Stimulated activated CD4-positive, alpha-beta T cell treated with anti-CD3 and anti-CD28 coated beads, Interleukin-2, amount 100 ng/mL, for 4 hours (primary cell): ENCODE measurements around the gene ACTL7B.
"Not testable (repeated sequence)": the region's sequence is repeated elsewhere in the genome, so short reads cannot be mapped to it uniquely, and the experiment has no call there.

Source experiments
- DNase-seq: peaks from one replicate; pipeline ENCODE4 v3.0.0-alpha.2; 2020; ENCODE audit warnings: low read depth

ACTL7B gene, protein sequence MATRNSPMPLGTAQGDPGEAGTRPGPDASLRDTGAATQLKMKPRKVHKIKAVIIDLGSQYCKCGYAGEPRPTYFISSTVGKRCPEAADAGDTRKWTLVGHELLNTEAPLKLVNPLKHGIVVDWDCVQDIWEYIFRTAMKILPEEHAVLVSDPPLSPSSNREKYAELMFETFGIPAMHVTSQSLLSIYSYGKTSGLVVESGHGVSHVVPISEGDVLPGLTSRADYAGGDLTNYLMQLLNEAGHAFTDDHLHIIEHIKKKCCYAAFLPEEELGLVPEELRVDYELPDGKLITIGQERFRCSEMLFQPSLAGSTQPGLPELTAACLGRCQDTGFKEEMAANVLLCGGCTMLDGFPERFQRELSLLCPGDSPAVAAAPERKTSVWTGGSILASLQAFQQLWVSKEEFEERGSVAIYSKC

DNA sequence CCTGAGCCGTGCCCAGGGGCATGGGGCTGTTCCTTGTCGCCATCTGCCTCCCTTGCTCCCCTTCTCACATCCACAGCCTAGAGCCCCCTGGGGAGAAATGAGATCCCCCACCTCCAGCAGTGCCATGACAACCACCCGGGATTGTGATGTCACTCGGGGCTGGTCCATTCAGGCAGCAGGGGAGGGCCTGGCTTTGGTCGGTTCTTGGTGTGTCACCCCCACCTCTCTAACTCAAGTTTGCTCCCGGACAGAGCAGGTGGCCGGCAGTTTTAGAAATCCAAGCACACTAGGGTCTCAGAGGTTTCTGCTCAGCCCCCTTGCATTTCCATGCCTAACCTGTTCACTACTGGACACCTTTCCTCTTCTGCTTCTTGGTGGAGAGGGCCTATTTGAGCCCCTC, at the start of gene ACTL7B:
Gene ACTL7B (minus strand): TSS at position 99 of the 400 bp plus-strand sequence. CDS start 56 bp downstream, at position 43.
- DNase-seq, result no peak

DNA sequence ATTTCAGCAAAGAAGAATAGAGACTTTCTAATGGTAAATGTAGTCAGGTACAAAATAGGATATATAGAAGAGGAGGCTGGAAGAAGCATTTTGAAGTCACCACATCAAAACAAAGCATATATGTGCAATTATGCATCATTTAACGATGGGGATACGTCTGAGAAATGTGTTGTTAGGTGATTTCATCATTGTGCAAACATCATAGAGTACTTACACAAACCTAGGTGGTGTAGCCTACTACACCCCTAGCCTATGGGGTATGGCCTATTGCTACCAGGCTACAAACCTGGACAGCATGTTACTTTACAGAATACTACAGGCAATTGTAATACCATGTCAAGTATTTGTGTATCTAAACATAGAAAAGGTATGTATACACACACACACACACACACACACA, 49.7 kb upstream of the ACTL7B start:
- DNase-seq, result no peak

DNA sequence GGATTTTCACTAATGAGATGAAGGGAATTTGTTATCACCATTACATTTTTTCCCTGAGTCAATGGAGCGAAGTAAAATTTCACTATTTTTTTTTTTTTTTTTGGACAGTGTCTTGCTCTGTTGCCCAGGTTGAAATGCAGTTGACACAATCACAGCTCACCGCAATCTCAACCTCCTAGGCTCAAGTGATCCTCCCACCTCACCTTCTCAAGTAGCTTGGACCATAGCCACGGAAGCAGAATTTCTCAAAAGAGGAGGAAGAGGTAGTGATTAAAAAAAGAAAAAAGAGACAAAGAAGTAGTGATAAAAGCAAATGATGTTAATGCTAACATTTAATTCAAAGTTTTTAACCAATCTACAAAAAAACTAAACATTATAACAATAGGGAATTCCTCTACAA, 48.4 kb upstream of the ACTL7B start:
- DNase-seq, result no peak

DNA sequence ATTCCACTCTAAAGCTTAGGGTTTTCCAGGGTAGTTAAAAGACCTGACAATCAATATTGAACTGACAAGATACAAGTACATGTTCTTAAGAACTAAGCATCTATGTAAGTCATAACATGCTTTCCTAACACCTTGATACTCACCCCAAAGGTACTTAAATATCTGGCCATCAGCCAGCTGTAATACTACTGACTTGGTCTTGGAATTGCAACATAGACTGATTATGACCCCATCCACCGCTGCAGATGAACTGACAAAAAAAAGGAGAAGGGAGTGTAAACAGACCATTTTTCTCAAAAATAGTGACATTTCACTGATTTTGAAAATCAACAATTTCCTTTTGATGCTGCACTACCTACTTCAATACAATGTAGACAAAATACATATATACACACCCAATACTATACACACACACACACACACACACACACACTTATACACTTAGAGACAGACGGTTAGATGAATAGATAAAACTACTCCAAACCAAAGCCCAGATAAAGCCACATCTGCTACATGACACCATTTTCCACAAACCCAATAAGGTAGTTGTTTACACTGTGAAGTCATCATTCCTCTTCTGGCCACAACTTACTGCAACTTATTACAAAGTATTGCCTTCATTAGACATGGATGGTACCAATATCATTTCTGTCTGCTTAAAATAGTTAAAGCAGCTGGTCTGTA, 47.8 kb upstream of the ACTL7B start:
- DNase-seq, result no peak

DNA sequence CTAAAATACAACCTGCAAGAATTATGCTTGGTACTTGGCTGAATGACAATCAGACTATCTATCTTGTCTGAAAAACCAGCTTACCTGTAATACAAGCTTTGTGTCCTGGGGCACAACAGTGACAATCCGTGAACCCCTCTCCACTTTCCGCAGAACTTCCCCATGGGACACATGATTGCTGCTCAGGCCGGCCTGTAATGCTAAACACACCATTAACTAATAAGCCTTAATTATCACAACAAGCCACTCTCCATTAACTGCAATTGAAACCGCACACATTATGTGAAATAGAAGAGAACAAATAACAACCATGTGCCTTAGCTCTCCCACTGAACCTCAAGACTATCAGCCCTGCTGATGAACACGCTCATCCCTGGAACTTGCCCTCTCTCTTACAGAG, 44.4 kb upstream of the ACTL7B start:
- no peak for DNase-seq

DNA sequence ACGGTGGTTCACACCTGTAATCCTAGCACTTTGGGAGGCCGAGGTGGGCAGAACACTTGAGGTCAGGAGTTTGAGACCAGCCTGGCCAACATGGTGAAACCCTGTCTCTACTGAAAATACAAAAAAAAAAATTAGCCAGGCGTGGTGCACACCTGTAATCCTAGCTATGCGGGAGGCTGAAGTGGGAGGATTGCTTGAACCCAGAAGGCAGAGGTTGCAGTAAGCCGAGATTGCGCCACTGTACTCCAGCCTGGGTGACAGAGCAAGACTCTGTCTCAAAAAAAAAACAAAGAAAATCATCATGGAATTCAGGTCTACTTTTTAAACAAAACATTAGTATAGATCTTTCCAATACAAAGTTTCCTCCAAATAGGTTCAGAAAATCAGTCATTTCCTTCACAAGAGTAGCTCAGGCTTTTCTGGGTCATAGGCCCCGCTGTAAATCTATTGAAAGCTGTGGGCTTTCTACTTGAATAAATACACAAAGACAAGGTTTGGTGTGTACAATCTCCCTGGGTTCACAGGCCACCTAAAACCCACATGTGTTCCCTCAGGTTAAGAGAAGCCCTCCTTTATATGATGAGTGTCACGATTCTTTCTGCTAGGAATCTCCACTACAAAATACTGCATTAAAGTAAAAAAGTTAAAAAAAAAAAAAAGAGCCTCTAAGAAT, 43.4 kb upstream of the ACTL7B start:
- not testable (repeated sequence) for DNase-seq

DNA sequence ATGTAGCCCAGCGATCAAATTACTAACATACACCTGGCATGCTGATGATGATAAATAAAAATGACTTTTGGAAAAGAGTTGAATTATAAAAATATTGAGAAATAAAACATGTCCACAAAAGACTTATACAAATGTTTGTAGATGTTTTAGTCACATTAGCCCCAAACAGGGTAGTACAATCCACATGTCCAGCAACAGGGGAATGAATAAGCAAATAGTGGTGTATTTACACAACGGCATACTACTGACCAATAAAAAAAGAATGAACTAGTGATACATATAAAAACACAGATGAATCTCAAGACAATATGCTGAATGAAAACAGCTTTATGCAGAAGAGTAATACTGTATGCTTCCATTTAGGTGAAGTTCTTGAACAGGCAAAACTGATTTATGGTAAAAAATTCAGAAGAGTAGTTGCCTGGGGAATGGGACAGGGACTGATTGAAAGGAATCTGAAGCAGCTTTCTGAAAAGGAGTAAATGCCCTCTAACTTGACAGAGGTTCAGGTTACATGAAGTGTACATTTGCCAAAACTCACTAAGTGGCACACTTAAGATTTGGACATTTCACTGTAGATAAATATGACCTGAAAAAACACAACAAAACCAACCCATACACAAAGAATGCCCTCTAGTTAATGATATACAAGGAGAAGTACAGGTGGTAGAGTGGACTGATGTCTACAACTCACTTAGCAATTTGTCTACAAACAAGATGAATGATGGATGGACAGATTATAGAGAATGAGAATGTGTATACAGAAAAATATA, 41.7 kb upstream of the ACTL7B start:
- DNase-seq, result no peak

DNA sequence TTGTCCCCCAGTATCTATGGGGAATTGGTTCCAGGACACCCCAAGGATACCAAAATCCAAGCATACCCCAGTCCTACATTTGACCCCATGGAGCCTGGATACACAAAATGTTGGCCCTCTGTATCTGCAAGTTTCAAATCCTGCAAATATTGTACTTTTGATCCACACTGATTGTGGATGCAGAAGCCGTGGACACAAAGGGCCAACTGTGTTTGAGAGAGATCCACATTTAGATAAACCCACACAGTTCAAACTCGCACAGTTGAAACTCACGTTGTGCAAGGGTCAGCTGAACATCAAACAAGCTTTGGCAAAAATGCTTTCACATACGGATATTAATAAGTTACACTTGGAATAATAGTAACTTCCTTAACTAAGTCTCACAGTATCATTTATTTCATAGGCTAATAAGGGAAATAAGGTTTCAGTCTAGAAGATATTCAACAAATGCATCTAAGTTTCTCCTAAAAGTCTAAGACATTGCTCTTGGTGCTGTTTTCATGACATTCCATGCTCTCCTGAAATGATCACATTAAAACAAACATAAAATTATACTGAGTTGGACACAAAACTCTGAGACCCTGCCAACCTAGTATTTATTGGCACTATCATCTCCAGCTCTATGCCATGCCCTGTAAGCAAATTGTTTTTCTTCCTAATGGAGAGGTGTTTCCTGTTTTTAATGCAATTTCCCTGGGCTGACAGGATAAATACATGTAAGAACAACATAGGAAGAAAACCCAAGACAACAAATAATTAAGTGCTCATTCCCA, 38.6 kb upstream of the ACTL7B start:
- DNase-seq, result no peak

DNA sequence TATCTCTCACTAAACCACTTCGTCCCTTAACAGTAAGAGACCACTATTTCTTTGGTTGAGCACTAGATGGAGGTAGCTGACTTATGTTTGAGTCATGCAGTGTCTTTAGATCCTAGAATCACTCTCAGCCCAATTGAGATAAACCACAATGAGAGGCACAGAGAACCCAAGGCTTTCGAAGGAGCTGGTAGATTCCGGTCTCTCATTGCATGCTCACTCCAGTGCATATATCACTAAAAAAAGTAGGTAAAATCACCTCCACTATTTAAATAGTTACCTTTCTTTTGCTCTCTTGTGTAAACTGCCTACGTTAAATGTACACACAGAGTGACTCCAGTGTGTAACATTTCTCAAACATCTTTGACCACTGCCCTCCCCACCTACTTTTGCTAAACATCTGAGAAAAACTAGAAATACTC, 33.9 kb upstream of the ACTL7B start:
- no peak for DNase-seq

DNA sequence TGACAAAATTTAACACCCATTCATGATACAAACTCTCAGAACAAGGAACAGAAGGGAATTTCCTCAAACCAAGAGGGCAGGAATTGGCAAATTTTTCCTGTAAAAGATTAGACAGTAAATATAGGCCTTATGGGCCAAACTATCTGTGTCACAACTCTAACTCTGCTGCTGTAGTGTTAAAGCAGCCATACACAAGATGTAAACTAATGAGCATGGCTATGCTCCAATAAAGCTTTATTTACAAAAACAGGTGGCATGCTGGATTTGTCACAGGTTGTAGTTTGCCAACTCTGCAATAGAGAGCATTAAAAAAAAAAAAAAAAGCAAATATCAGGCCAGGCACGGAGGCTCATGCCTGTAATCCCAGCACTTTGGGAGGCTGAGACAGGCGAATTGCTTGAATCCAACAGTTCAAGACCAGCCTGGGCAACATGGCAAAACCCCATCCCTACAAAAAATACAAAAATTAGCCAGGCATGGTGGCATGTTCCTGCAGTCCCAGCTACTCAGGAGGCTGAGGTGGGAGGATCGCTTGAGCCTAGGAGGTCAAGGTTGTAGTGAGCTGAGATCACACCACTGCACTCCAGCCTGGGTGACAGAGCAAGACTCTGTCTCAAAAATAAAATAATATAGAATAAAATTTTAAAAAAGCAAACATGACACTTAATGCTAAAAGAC, 30.9 kb upstream of the ACTL7B start:
- DNase-seq, result not testable (repeated sequence)

DNA sequence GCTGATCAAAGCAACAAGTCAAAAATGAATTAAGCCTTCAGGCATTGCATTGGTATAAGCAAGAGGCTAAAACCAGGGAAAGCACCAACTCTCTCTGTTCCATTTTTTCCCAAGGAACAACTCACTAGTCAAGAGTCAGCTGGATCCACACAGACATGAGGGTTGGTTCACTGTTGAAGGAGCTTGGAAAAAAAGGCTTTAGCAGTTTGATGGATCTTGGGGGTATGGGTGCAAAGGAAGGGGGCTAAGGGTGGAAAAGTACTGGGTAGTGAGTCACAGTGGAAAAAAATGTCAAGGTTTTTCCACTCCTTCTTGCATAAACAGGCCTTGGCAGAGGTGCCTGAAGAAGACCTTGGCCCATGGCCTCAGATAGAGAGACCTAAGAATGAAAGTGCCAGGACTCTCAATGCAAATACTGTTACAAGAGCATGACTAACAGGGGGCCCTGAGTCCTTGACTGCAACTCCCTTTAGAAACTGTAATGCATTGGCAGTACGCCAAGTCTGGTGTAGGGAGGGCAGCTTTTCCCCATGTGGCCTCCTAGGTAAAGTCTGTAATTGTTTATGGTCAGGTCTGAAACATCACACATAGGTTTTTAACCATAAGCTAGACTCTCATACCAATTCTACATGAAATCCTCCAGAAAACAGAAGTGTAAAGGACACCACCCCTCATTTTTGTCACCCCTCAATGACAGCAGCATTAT, 30.0 kb upstream of the ACTL7B start:
- peak; percentile 10 for DNase-seq

DNA sequence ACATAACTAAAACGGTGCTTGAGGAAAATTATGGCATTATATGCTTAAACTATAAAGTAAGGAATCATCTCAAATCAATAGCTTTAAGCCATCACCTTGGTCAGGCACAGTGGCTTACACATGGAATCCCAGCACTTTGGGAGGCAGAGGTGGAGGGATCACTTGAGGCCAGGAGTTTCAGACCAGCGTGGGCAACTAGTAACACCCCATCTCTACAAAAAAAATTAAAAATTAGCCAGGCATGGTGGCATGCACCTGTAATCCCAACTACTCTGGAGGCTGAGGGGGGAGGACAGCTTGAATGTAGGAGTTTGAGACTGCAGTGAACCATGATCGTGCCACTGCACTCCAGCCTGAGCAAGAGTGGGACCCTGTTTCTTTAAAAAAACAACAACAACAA, 28.9 kb upstream of the ACTL7B start:
- DNase-seq, result no peak

DNA sequence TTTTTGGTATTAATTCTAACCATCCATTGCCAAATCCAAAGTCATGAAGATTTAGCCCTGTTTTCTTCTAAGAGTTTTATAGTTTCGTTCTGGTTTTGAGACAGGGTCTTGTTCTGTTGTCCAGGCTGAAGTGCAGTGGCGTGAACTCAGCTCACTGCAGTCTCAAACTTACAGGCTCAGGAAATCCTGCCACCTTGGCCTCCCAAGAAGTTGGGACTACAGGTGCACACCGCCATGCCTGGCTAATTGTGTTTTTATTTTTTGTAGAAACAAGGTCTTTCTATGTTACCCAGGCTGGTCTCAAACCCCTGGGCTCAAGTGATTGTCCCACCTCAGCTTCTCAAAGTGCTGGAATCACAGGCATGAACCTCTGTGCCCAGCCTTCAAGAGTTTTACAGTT, 27.3 kb upstream of the ACTL7B start:
- no peak for DNase-seq

DNA sequence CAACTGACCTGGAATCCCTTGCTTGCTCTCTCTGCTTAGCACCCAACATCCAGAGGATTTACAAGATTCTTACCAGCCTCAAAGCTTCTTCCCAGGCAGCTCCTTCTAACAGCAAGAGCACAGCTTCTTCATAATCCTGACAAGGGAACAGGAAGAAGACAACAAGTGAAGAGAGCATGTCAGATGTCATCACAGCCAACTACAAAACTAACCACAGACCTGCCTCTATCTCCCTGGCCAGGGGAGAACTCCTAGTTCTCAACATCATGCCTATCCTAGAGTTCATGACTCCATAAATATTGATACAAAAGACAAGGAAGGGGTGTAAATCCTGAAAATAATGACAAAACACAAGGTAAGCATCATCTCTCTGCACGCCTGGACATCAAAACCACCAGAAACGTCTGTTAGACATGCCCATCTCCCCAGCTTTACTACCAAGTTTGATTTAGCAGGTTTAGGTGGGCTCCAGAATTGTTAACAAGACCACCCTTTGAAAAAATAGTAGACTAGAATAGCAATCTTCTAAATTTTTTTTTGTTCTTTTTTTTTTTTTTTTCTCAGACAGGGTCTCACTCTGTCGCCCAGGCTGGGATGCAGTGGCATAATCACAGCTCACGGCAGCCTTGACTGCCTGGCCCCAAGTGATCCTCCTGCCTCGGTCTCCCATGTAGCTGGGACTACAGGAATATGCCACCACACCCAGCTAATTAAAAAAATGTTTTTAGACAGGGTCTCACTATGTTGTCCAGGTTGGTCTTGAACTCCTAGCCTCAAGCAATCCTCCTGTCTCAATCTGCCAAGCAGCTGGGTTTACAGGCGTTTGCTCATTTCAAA, 26.5 kb upstream of the ACTL7B start:
- DNase-seq, result no peak

DNA sequence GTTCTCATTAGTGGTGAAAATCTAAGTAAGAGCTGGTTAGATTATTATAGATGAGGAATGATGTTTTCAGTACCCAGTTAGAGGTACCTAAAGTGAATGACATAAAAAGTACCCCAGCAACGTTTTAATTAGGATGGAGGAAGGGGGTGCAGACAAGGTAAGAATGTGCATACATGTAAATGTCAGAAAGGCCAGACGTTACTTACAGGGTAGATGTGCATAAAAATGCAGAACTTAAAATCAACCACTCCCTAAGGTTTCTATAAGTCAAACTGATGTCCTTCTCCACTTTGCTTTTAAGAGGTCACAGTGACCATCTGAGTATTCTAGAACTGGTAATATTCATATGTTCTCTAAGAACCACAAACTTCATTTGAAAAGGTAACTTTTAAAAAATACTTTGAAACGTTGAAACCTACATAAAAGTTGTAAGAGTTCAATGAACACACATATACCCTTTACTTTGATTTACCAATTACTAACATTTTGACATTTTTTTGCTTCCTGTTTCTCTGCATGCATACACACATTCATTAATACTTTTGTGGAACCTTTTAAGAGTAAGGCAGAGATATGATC, 25.0 kb upstream of the ACTL7B start:
- no peak for DNase-seq

DNA sequence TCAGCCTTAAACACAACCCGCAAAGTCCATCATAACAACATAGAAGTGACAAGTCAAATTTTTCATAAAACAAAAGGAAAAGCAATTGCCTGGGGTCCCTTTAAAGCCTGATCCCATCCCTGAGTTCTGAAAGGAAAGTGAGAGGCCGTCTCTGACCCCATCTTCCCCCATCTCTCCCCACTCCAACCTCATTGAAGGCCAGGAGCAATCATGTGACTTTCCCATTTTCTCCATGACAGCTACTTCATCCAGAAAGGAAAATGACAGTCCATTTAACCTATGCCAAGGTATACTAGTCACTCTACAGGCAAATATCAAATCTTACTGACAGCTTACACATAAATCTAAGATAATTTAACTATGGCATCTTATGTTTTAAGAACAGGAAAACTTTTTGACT, 21.7 kb upstream of the ACTL7B start:
- DNase-seq, result no peak

DNA sequence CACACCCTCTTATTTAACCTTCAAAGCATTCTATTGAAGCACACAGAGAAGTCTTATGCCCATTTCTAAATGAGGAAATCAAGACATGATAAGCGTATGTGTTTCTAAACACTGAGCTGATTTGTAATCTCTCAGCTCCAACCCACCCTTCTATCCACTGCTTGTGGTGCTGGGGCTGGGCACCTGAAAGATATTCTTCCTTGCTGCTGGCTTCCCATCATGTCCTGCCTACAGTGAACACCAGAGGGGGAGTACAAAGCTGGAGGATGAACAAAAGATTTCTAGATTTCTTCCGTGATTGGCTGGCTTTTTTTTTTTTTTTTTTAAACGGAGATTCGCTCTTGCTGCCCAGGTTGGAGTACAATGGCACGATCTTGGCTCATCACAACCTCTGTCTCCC, 20.6 kb upstream of the ACTL7B start:
- DNase-seq, result no peak

DNA sequence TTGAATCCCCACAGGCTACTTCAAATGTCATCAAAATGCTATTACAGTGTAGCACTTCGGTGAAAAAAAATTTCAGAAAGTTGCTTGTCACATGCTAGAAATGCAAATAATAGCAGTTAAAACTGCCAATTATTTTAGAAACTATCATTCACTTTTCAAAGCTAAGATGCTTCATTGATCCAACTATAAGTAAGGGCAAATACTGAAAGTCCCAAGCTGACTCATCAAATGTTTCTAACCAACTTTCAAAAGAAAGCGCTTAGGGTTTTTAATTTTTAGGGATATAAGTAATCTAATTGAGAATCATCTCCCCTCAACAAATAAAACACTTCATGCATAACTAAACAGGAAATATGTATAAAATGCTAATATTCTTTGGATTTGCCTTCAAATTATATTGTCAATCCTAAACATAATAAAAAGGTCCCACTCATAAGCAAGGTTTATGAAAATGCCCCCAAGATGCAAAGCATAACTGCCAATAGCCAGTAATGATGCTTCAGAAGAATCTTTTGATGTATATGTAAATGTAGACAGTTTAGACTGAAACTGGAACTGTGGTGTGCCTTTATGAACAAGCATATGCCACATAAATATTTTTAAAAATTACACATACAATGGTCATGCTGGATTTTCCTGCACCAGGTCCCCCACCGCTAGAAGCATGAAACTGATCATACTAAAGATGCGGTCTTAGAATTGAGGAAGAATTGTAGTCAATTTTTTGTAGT, 18.4 kb upstream of the ACTL7B start:
- no peak for DNase-seq
